HL-60 (cell line): ENCODE measurements around the gene FCN2.
"Not testable (repeated sequence)": the region's sequence is repeated elsewhere in the genome, so short reads cannot be mapped to it uniquely, and the experiment has no call there.

Source experiments
- DNase-seq, 2 experiments: peaks; one replicate each; pipeline ENCODE4 v3.0.0-alpha.2; 2010 to 2020; ENCODE audit warnings: low read depth in 1 of 2, low spot score in 1 of 2
- H3K27ac ChIP-seq: fragments of 250-450 bp; sonication (Bioruptor Pico); replicated peaks from 2 replicates; pipeline ENCODE4 v1.5.1; 2020; ENCODE audit warnings: mild to moderate bottlenecking, moderate library complexity
- H3K27me3 ChIP-seq: fragments of 250-450 bp; sonication (Bioruptor Pico); 2 replicates; pipeline ENCODE4 v1.5.1; 2021; ENCODE audit warnings: mild to moderate bottlenecking, moderate library complexity; ENCODE audit not compliant: insufficient read depth, poor library complexity, severe bottlenecking
- H3K4me3 ChIP-seq: replicated peaks from 2 replicates; pipeline ENCODE4 v1.5.1; 2011; ENCODE audit warnings: mild to moderate bottlenecking, control low read depth, low read length; ENCODE audit not compliant: insufficient read depth
- GABPA ChIP-seq: IDR thresholded peaks from 2 replicates; pipeline ENCODE4 v1.6.1; 2012; ENCODE audit warnings: low read depth
- POLR2AphosphoS5 ChIP-seq: IDR thresholded peaks from 2 replicates; pipeline ENCODE4 v1.6.1; 2012; ENCODE audit warnings: low read depth
- REST ChIP-seq: IDR thresholded peaks from 2 replicates; pipeline ENCODE4 v1.6.1; 2012; ENCODE audit warnings: low read depth; ENCODE audit not compliant: insufficient replicate concordance
- SPI1 ChIP-seq: IDR thresholded peaks from 2 replicates; pipeline ENCODE4 v1.6.1; 2012; ENCODE audit warnings: low read depth, mild to moderate bottlenecking, borderline replicate concordance
- TF ChIP-seq, protein P1 (sequence below): IDR thresholded peaks from one replicate; pipeline ENCODE4 v1.5.1; 2011; ENCODE audit warnings: low read length, control low read depth, inconsistent platforms; ENCODE audit not compliant: insufficient read depth

FCN2 gene

GRCh38 chr9:134854541-134854981 is 26.0 kb upstream of the FCN2 start:
- Histone ChIP-seq H3K4me3 (no peak overlapping the region), H3K27ac (no peak overlapping the region)
- TF ChIP-seq POLR2AphosphoS5 = no peak
- no peak for TF ChIP-seq GABPA

GRCh38 chr9:134855231-134855899 is 25.2 kb upstream of the FCN2 start:
- TF ChIP-seq REST = no peak
- TF ChIP-seq POLR2AphosphoS5 = no peak
- no peak for TF ChIP-seq GABPA
- no peak for TF ChIP-seq SPI1
- TF ChIP-seq, protein P1, sequence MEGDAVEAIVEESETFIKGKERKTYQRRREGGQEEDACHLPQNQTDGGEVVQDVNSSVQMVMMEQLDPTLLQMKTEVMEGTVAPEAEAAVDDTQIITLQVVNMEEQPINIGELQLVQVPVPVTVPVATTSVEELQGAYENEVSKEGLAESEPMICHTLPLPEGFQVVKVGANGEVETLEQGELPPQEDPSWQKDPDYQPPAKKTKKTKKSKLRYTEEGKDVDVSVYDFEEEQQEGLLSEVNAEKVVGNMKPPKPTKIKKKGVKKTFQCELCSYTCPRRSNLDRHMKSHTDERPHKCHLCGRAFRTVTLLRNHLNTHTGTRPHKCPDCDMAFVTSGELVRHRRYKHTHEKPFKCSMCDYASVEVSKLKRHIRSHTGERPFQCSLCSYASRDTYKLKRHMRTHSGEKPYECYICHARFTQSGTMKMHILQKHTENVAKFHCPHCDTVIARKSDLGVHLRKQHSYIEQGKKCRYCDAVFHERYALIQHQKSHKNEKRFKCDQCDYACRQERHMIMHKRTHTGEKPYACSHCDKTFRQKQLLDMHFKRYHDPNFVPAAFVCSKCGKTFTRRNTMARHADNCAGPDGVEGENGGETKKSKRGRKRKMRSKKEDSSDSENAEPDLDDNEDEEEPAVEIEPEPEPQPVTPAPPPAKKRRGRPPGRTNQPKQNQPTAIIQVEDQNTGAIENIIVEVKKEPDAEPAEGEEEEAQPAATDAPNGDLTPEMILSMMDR = no peak
- no peak overlapping the region for H3K27ac ChIP-seq

More at GRCh38 chr9:134854541-134854981, 26.0 kb upstream of the FCN2 start:
- H3K27me3 ChIP-seq = no peaks in the 10 kb centered on the region
- no peak for DNase-seq

DNA sequence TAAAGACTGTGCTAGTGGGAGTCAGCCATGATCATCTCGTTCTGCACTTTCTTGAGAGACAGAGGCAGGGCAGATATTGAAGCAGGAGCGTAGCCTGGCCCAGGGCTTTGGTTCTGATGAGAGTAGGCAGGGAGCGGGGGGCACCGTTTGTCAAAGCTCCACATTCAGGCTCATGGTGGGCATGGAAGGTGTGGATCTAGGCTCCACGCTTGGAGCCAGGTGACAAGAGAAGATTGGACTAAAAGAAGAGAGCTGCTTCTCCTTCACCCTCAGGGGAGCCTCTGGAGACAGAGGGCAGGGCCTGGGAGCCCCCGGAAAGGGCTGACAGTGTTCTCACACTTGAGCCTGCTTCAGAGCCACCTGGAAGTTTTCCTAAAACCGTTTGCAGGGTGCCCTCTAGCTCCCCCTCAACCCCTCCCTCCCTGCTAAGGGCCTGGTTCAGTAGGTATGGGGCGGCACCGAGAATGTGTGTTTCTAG is 24.7 kb upstream of the FCN2 start:
- no peak overlapping the region for H3K27ac ChIP-seq
- H3K4me3 ChIP-seq = no peak overlapping the region
- TF ChIP-seq, protein P1 = no peak
- TF ChIP-seq REST (no peak), POLR2AphosphoS5 (no peak), GABPA (no peak)
- H3K27me3 ChIP-seq = no peaks in the 10 kb centered on the region
- no peak for DNase-seq

More at GRCh38 chr9:134855231-134855899, 25.2 kb upstream of the FCN2 start:
- Histone ChIP-seq H3K4me3 (no peak overlapping the region), H3K27me3 (no peaks in the 10 kb centered on the region)
- no peak for DNase-seq

DNA sequence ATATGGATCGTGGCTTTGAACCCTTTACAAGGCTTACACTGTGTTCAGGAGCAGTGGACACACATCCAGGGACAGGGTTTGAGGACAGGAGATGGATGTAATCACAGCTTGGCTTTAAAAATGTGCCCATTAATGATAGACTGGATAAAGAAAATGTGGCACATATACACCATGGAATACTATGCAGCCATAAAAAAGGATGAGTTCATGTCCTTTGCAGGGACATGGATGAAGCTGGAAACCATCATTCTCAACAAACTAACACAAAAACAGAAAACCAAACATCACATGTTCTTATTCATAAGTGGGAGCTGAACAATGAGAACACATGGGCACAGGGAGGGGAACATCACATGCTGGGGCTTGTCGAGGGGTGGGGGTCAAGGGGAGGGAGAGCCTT is 23.2 kb upstream of the FCN2 start:
- not testable (repeated sequence) for H3K27me3 ChIP-seq, H3K27ac ChIP-seq

More for the DNA sequence above, 23.2 kb upstream of the FCN2 start:
- not testable (repeated sequence) for H3K4me3 ChIP-seq, DNase-seq
